GM12865 (cell line): ENCODE measurements around the gene GALNT9.

Experiments
- DNase-seq: peaks from one replicate; pipeline ENCODE4 v3.0.0; 2010; ENCODE audit warnings: low read depth
- H3K4me3 ChIP-seq: 2 replicates; pipeline ENCODE4 v1.5.1; 2011; ENCODE audit warnings: mild to moderate bottlenecking, low read depth, low read length, control low read depth
- CTCF ChIP-seq: IDR thresholded peaks from 2 replicates; pipeline ENCODE4 v1.5.1; 2011; ENCODE audit warnings: low read length, control low read depth, low read depth, inconsistent platforms; ENCODE audit not compliant: insufficient read depth; ENCODE audit errors: missing control alignments

Gene GALNT9

GRCh38 chr12:132214891-132215290 lies 114.5 kb downstream of the GALNT9 start:
- no peak for DNase-seq
- H3K4me3 ChIP-seq: no peak overlapping the region
- no peak for TF ChIP-seq CTCF

GRCh38 chr12:132214161-132214476 lies 115.3 kb downstream of the GALNT9 start:
- TF ChIP-seq CTCF: no peak
- H3K4me3 ChIP-seq: no peak overlapping the region
- no peak for DNase-seq

- TF ChIP-seq CTCF: no peak
- no peak for DNase-seq
- H3K4me3 ChIP-seq: no peak overlapping the region
Observed at GRCh38 chr12:132213359-132214160, 115.8 kb downstream of the GALNT9 start.

GRCh38 chr12:132211816-132212215 lies 117.6 kb downstream of the GALNT9 start:
- TF ChIP-seq CTCF: no peak
- no peak for DNase-seq

GRCh38 chr12:132211326-132211725 lies 118.1 kb downstream of the GALNT9 start:
- TF ChIP-seq CTCF: no peak
- no peak overlapping the region for H3K4me3 ChIP-seq
- no peak for DNase-seq

More at GRCh38 chr12:132211816-132212215, 117.6 kb downstream of the GALNT9 start:
- no peak overlapping the region for H3K4me3 ChIP-seq

- H3K4me3 ChIP-seq: no peak overlapping the region
- no peak for TF ChIP-seq CTCF
- DNase-seq: no peak
Observed at GRCh38 chr12:132210223-132211055, 119.0 kb downstream of the GALNT9 start.
